Ovary (tissue), 9 donors: ENCODE results near the gene BSN. TPM values are rescaled to one million over a fixed set of nuclear protein-coding genes. Genes with fewer than 3 reads are reported as not detected.

ENCODE experiments used
- DNase-seq, 5 donors: peaks; one replicate each; pipeline ENCODE4 v3.0.0-alpha.2; 2019 to 2020
- H3K27ac ChIP-seq, 2 donors: fragments of 200-600 bp; one replicate each; pipeline versions ENCODE4 v1.5.1 to v1.8.0; 2019 to 2022
- H3K27me3 ChIP-seq: fragments of 200-600 bp; one replicate; pipeline ENCODE4 v1.8.0; 2022
- H3K36me3 ChIP-seq: fragments of 200-600 bp; sonication (generic); one replicate; pipeline ENCODE4 v1.5.1; 2019
- H3K4me1 ChIP-seq: one replicate; pipeline ENCODE4 v1.8.1; 2013; ENCODE audit warnings: mild to moderate bottlenecking, moderate library complexity; ENCODE audit not compliant: insufficient read depth
- H3K4me3 ChIP-seq: fragments of 200-600 bp; sonication (generic); one replicate; pipeline ENCODE4 v1.5.1; 2017
- H3K9me3 ChIP-seq, 2 donors: fragments of 200-600 bp in 1 of 2; sonication (generic) in 1 of 2; one replicate each; pipeline versions ENCODE4 v1.5.1 to v1.8.1; 2013 to 2019; ENCODE audit warnings: mild to moderate bottlenecking in 1 of 2, moderate library complexity in 1 of 2
- EP300 ChIP-seq: sonication (generic); formaldehyde crosslinking; IDR thresholded peaks from one replicate; pipeline ENCODE4 v1.6.1; 2017; ENCODE audit warnings: antibody characterized with exemption
- POLR2A ChIP-seq: fragments of 450-650 bp; IDR thresholded peaks from one replicate; pipeline ENCODE4 v1.6.1; 2017; ENCODE audit warnings: antibody characterized with exemption, mild to moderate bottlenecking, moderate library complexity
- WGBS, 3 donors: extraction: QIAGEN DNeasy Blood & Tissue Kit in 1 of 3; methylation state at CpG; one replicate each; pipeline versions ENCODE4 v1.1.5 to v1.1.7; 2013 to 2017; 5-methylcytosine and 5-hydroxymethylcytosine counted together
- intact Hi-C, 4 donors: fragments of 100-400 bp; cut with DNase I; formaldehyde crosslinking; loops; one replicate each; pipeline versions ENCODE4 v1.11.0 to v1.15.1; 2022 to 2023
- polyA plus RNA-seq, 2 donors: library from polyadenylated mRNA; stranded (reverse); fragments of 200-250 nt in 1 of 2; fragments of 350-450 nt in 1 of 2; fragmentation: Illumina TruSeq in 1 of 2; extraction: RNeasy Lipid Tissue Mini Kit (QIAGEN cat#74804) in 1 of 2; gene quantifications; one replicate each; pipeline ENCODE4 v1.2.3, GENCODE V29; 2013 to 2014
- total RNA-seq, 7 donors: library from RNA; depleted of rRNA in 2 of 7; stranded (reverse); fragments of >200 nt in 2 of 7; fragmentation: NEBNext Ultra II Directional in 3 of 7; extraction: Animal tissue kit (Norgen Biotek cat#: 25700) in 3 of 7; gene quantifications; one replicate each; pipeline versions ENCODE4 v1.1.0 to v1.2.4, GENCODE V29; 2016 to 2023
- TF ChIP-seq, protein P1 (sequence below), 3 donors: fragments of 450-650 bp in 2 of 3; fragments of 200-600 bp in 1 of 3; IDR thresholded peaks; one replicate each; pipeline versions ENCODE4 v1.5.1 to v1.8.0; 2016 to 2022; ENCODE audit warnings: antibody characterized with exemption in 3 of 3, mild to moderate bottlenecking in 1 of 3
- donor health status: DM: no; HTN: no; CAD: no; lungs with moderate emphysema.
- donor health status: DM: no; HTN: no; CAD: no.
- donor health status: Bipolar disorder and iron deficiency.
- donor health status: DM: yes; HTN: yes; CAD: no.
- donor health status: DM: no; HTN: no; CAD: no.
- donor health status: DM: yes; HTN: yes; CAD: no.

The BSN gene
- total and polyA plus RNA-seq, 9 donors: 0.12 to 3.5 (median 0.77) TPM

DNA sequence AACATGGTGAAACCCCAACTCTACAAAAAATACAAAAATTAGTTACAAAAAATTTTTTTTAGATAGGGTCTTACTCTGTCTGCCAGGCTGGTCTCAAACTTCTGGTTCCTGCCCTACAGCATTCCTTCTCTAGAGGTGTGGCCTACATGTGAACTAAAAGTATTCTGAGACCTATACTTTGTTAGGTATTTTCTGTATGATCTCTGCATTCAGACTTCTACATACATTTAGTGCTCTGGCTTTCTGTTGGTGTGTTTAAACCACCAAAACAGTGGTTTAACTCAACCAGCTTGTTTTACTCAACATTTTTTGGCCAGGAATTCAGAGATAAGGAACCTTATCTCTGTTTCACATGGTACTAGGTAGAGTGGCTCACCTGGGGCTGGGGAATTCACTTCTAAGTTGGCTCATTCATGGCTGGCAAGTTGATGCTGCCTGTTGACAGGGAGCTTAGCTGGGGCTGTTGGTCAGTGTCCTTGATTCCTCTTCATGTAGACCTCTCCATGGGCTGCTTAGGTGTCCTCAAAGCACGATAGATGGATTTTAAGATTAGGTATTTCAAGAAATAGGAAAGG is 41.4 kb upstream of the BSN start:
- Histone ChIP-seq H3K27me3 (no peaks in the 10 kb centered on the region), H3K36me3 (no peaks in the 10 kb centered on the region), H3K4me3 (no peak overlapping the region), H3K4me1 (no peaks in the 10 kb centered on the region), H3K27ac (no peak overlapping the region), H3K9me3 (no peaks in the 10 kb centered on the region)
- TF ChIP-seq POLR2A: no peak
- TF ChIP-seq, protein P1, sequence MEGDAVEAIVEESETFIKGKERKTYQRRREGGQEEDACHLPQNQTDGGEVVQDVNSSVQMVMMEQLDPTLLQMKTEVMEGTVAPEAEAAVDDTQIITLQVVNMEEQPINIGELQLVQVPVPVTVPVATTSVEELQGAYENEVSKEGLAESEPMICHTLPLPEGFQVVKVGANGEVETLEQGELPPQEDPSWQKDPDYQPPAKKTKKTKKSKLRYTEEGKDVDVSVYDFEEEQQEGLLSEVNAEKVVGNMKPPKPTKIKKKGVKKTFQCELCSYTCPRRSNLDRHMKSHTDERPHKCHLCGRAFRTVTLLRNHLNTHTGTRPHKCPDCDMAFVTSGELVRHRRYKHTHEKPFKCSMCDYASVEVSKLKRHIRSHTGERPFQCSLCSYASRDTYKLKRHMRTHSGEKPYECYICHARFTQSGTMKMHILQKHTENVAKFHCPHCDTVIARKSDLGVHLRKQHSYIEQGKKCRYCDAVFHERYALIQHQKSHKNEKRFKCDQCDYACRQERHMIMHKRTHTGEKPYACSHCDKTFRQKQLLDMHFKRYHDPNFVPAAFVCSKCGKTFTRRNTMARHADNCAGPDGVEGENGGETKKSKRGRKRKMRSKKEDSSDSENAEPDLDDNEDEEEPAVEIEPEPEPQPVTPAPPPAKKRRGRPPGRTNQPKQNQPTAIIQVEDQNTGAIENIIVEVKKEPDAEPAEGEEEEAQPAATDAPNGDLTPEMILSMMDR (IDR thresholded peaks at IDR 0.05): no peak
- no peak for TF ChIP-seq EP300
- 95 to 100% (median 98%) methylated on average over 1 of the region's 1 CpG for WGBS, 3 donors
- no peak for DNase-seq
- intact Hi-C loops: no loop called here

DNA sequence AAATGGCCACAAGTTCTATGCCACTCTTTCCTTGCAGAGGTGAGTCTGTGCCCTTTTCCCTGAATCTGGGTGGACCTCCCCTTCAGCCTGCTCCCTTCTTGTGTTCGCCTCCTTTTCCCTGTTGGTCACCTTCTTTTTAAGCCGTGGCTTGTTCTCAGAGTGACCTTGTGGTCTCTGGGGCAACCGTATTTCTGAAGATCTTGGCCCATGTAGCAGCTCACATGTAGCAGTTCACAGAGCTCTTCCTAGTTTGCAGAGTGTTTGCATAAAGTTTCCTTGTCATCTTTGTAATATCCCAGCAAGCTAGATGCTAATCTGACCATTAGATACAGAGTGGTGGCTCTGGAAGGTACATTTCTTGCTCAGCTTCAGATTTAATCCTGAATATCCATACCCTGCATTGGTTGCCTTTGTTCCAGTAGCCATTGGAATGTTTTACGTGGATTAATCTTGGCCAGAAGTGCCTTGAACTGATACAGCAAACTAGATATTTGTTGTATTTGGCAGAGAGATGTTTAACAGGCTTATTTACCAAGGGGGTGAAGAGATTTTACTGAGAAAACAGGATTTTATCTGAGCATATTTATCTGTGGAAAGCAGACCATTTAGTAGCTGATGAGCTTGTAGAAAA is 40.7 kb upstream of the BSN start:
- H3K36me3 ChIP-seq: no peaks in the 10 kb centered on the region

DNA sequence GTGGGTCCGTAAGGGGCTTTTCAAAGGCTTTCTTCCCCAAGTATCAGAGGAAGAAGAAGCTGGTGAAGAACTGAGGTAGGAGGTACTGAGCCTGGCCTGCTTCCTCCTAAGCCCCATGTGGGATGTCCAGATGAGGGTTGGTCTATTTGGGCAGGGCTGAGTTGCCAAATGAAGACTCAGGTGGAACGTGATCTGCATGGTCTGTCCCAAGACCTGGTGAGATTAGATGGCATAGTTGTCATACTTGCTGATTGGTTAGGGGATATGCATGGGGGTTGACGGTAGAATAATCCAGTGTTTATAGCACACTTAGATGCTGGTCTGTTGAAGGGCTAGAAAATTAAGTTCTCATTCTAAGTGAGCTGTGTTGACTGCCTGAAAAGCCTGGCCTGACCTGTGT is 36.3 kb upstream of the BSN start:
- TF ChIP-seq POLR2A (no peak), EP300 (no peak)
- TF ChIP-seq, protein P1 (IDR thresholded peaks at IDR 0.05): no peak
- Histone ChIP-seq H3K36me3 (no peaks in the 10 kb centered on the region), H3K27ac (no peak overlapping the region), H3K27me3 (no peaks in the 10 kb centered on the region), H3K4me1 (no peaks in the 10 kb centered on the region), H3K9me3 (no peaks in the 10 kb centered on the region), H3K4me3 (no peak overlapping the region)
- DNase-seq: no peak
- WGBS, 3 donors: 86 to 90% (median 88%) methylated on average over 3 of the region's 3 CpGs
- intact Hi-C loops: no loop called here

More for the DNA sequence above, 40.7 kb upstream of the BSN start:
- DNase-seq: no peak
- no peaks in the 10 kb centered on the region for H3K4me1 ChIP-seq
- intact Hi-C loops: no loop called here
- H3K27ac ChIP-seq: no peak overlapping the region
- no peaks in the 10 kb centered on the region for H3K9me3 ChIP-seq
- WGBS, 3 donors: 53 to 72% (median 60%) methylated on average over 4 of the region's 4 CpGs
- no peaks in the 10 kb centered on the region for H3K27me3 ChIP-seq
- TF ChIP-seq EP300: no peak
- TF ChIP-seq, protein P1 (IDR thresholded peaks at IDR 0.05): no peak
- no peak for TF ChIP-seq POLR2A
- no peak overlapping the region for H3K4me3 ChIP-seq

DNA sequence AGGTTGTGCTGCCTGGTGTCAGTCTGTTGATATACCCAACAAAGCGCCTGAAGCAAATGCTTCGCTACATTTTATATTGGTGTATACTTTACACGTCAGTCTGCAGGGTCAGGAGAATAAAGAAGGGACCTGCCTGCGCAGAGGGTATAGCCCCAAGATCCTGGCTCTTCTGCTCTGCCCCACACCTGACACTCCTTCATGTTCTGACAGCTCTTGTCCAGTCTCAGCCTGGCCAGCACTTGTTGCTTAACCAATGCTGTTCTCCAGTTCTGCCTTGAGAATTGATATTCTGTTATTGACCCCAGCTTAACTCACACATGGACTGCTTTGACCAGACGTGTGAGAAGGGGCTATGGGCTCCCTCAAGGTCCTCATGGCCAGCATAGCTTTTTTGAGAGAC is 35.8 kb upstream of the BSN start:
- Histone ChIP-seq H3K36me3 (no peaks in the 10 kb centered on the region), H3K4me1 (no peaks in the 10 kb centered on the region), H3K9me3 (no peaks in the 10 kb centered on the region), H3K27me3 (no peaks in the 10 kb centered on the region), H3K4me3 (no peak overlapping the region), H3K27ac (no peak overlapping the region)
- intact Hi-C loops: no loop called here
- 91 to 96% (median 92%) methylated on average over 5 of the region's 5 CpGs for WGBS, 3 donors
- no peak for DNase-seq
- TF ChIP-seq, protein P1 (IDR thresholded peaks at IDR 0.05): no peak
- TF ChIP-seq POLR2A: no peak
- no peak for TF ChIP-seq EP300
